GM18858 (cell line): ENCODE data around the gene TBRG1.

Experiments
- ATAC-seq: cut with Tn5 transposase; IDR thresholded peaks from one replicate; pipeline ENCODE4 v1.9.1; 2021; ENCODE audit not compliant: unreplicated experiment

Gene TBRG1

GRCh38 chr11:124612045-124612444, 10.6 kb upstream of the TBRG1 start:
- no peak for ATAC-seq

- ATAC-seq = no peak
Measured at GRCh38 chr11:124612567-124613246, 10.0 kb upstream of the TBRG1 start.

- ATAC-seq = no peak
Measured at GRCh38 chr11:124618863-124619262, 3.8 kb upstream of the TBRG1 start.

- ATAC-seq = no peak
Measured at GRCh38 chr11:124623861-124624525, 1.3 kb downstream of the TBRG1 start.

GRCh38 chr11:124625504-124626168, 3.0 kb downstream of the TBRG1 start:
- ATAC-seq = no peak

- ATAC-seq = no peak
Measured at GRCh38 chr11:124627546-124627945, 4.9 kb downstream of the TBRG1 start.

GRCh38 chr11:124629961-124630360, 7.3 kb downstream of the TBRG1 start:
- ATAC-seq = no peak

GRCh38 chr11:124633355-124633754, 10.7 kb downstream of the TBRG1 start:
- ATAC-seq = no peak

- ATAC-seq = no peak
Measured at GRCh38 chr11:124635932-124636331, 13.3 kb downstream of the TBRG1 start.

- ATAC-seq = no peak
Measured at GRCh38 chr11:124638500-124638899, 15.8 kb downstream of the TBRG1 start.

- no peak for ATAC-seq
Measured at GRCh38 chr11:124639186-124639585, 16.5 kb downstream of the TBRG1 start.

- no peak for ATAC-seq
Measured at GRCh38 chr11:124640666-124641065, 18.0 kb downstream of the TBRG1 start.

- ATAC-seq = no peak
Measured at GRCh38 chr11:124642628-124643027, 20.0 kb downstream of the TBRG1 start.

GRCh38 chr11:124643042-124643604, 20.5 kb downstream of the TBRG1 start:
- no peak for ATAC-seq

- no peak for ATAC-seq
Measured at GRCh38 chr11:124643605-124644425, 21.2 kb downstream of the TBRG1 start.

- no peak for ATAC-seq
Measured at GRCh38 chr11:124644426-124645280, 22.0 kb downstream of the TBRG1 start.

- ATAC-seq = no peak
Measured at GRCh38 chr11:124646148-124646547, 23.5 kb downstream of the TBRG1 start.

- no peak for ATAC-seq
Measured at GRCh38 chr11:124648610-124649009, 25.9 kb downstream of the TBRG1 start.

- ATAC-seq = no peak
Measured at GRCh38 chr11:124656774-124657630, 34.3 kb downstream of the TBRG1 start.
